K562 (cell line): ENCODE data around the gene ADCY4.

Source experiments
- BHLHE40 ChIP-seq: IDR thresholded peaks from 2 replicates; pipeline ENCODE4 v1.6.1; 2011; ENCODE audit warnings: low read length, improper control_type of control experiment
- CBX3 ChIP-seq, 2 experiments: IDR thresholded peaks; 1 replicate in 1 of 2; 2 replicates in 1 of 2; pipeline ENCODE4 v1.6.1; 2012; ENCODE audit warnings: inconsistent platforms in 2 of 2, low read length in 2 of 2, borderline replicate concordance in 1 of 2, control low read depth in 1 of 2
- CGGBP1 ChIP-seq: fragments of 250-450 bp; sonication (Bioruptor Pico); IDR thresholded peaks from 2 replicates; pipeline ENCODE4 v1.9.0; 2021; ENCODE audit warnings: mild to moderate bottlenecking
- ETV5 ChIP-seq: sonication (generic); formaldehyde crosslinking; IDR thresholded peaks from 2 replicates; pipeline ENCODE4 v1.4.0; 2020; ENCODE audit warnings: low read depth, mild to moderate bottlenecking, missing genetic modification reagents
- GABPA ChIP-seq: fragments of 200-800 bp; sonication (Bioruptor generic); conservative IDR thresholded peaks from 2 replicates; pipeline ENCODE4 v1.6.1; 2016; ENCODE audit warnings: low read depth, missing genetic modification characterization, missing compliant biosample characterization
- HDAC2 ChIP-seq: fragments of 450-650 bp; IDR thresholded peaks from 2 replicates; pipeline ENCODE4 v1.6.1; 2016; ENCODE audit warnings: mild to moderate bottlenecking
- HDAC8 ChIP-seq: fragments of 450-650 bp; IDR thresholded peaks from 2 replicates; pipeline ENCODE4 v1.6.1; 2016; ENCODE audit warnings: mild to moderate bottlenecking, missing genetic modification characterization, moderate library complexity, missing compliant biosample characterization
- JUNB ChIP-seq: fragments of 450-650 bp; formaldehyde crosslinking; conservative IDR thresholded peaks from 2 replicates; pipeline ENCODE4 v1.4.0; 2020; ENCODE audit warnings: mild to moderate bottlenecking
- KAT7 ChIP-seq: sonication (generic); formaldehyde crosslinking; IDR thresholded peaks from 2 replicates; pipeline ENCODE4 v1.8.0; 2022; ENCODE audit warnings: missing genetic modification reagents, mild to moderate bottlenecking, borderline replicate concordance
- MXI1 ChIP-seq: IDR thresholded peaks from 2 replicates; pipeline ENCODE4 v1.6.1; 2011; ENCODE audit warnings: low read depth, mild to moderate bottlenecking, improper control_type of control experiment, low read length
- NUFIP1 ChIP-seq: fragments of 450-650 bp; IDR thresholded peaks from 2 replicates; pipeline ENCODE4 v1.6.1; 2018; ENCODE audit not compliant: partially characterized antibody
- ZFP30 ChIP-seq: fragments of 250-450 bp; sonication (Bioruptor Pico); IDR thresholded peaks from 2 replicates; pipeline ENCODE4 v1.8.0; 2022; ENCODE audit warnings: moderate library complexity, mild to moderate bottlenecking, inconsistent platforms, borderline replicate concordance
- TF ChIP-seq, protein P1 (sequence below): fragments of 250-450 bp; sonication (Bioruptor Pico); IDR thresholded peaks from 2 replicates; pipeline ENCODE4 v1.8.0; 2022; ENCODE audit warnings: moderate library complexity, mild to moderate bottlenecking, inconsistent platforms
- TF ChIP-seq, protein P2 (sequence below), 3 experiments: IDR thresholded peaks in 2 of 3; conservative IDR thresholded peaks in 1 of 3; 2 replicates each; pipeline ENCODE4 v1.5.1; 2011 to 2012; ENCODE audit warnings: low read length in 3 of 3, mild to moderate bottlenecking in 3 of 3, control low read depth in 2 of 3, improper control_type of control experiment in 1 of 3, inconsistent platforms in 1 of 3, low read depth in 1 of 3, mixed read lengths in 1 of 3, moderate library complexity in 1 of 3; ENCODE audit not compliant: insufficient read depth in 2 of 3

DNA sequence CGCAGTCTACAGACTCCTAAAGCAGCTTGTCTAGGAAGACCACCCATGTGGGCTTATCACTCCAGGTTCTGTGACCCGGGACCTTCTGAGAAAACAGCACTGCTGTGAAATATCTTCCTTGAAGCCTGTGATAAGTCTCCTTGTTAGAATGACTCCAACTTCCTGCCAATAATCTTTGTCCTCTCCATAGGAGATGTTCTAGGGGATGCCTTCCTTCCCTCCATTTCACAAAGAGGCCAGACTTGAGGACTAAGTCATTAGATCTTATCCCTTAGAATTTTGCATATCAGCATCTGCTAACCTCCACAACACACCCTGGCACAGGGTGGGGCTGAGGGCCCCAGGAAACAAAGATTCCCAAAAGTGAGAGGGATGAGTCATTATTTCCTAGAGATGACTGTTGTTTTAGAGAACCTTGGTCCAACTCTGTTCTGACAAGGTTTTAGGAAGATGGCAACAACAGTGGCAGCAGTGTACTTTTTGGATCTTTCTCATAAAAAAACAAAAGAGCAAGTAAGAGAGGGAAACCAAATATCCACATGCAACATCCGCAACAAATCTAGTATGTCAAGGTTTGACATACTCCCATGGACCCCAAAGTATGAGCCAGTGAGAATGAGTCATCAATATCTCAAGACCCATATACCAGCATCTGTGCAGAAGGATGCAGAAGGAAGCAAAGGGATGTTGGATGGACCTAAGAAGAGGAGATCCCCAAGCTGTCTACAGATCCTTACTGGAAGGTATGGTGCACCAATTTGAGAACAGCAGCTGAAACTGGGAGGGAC lies 17.5 kb downstream of the ADCY4 start:
- no peak for TF ChIP-seq BHLHE40
- no peak for TF ChIP-seq GABPA (tag)
- TF ChIP-seq, protein P1, sequence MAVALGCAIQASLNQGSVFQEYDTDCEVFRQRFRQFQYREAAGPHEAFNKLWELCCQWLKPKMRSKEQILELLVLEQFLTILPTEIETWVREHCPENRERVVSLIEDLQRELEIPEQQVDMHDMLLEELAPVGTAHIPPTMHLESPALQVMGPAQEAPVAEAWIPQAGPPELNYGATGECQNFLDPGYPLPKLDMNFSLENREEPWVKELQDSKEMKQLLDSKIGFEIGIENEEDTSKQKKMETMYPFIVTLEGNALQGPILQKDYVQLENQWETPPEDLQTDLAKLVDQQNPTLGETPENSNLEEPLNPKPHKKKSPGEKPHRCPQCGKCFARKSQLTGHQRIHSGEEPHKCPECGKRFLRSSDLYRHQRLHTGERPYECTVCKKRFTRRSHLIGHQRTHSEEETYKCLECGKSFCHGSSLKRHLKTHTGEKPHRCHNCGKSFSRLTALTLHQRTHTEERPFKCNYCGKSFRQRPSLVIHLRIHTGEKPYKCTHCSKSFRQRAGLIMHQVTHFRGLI (CRISPR knock-in tag) = no peak
- TF ChIP-seq CBX3 (IDR thresholded peaks at IDR 0.05; ENCODE audit: borderline replicate concordance in 1 of 2, low read length in 2 of 2) = no peak
- TF ChIP-seq CGGBP1 (CRISPR knock-in tag) = no peak
- no peak for TF ChIP-seq JUNB (CRISPR knock-in tag)
- no peak for TF ChIP-seq HDAC2
- TF ChIP-seq ZFP30 = no peak
- TF ChIP-seq NUFIP1 = no peak
- no peak for TF ChIP-seq KAT7 (CRISPR knock-in tag)
- no peak for TF ChIP-seq ETV5 (CRISPR knock-in tag)
- TF ChIP-seq HDAC8 (tag) = no peak
- no peak for TF ChIP-seq MXI1
- TF ChIP-seq, protein P2, sequence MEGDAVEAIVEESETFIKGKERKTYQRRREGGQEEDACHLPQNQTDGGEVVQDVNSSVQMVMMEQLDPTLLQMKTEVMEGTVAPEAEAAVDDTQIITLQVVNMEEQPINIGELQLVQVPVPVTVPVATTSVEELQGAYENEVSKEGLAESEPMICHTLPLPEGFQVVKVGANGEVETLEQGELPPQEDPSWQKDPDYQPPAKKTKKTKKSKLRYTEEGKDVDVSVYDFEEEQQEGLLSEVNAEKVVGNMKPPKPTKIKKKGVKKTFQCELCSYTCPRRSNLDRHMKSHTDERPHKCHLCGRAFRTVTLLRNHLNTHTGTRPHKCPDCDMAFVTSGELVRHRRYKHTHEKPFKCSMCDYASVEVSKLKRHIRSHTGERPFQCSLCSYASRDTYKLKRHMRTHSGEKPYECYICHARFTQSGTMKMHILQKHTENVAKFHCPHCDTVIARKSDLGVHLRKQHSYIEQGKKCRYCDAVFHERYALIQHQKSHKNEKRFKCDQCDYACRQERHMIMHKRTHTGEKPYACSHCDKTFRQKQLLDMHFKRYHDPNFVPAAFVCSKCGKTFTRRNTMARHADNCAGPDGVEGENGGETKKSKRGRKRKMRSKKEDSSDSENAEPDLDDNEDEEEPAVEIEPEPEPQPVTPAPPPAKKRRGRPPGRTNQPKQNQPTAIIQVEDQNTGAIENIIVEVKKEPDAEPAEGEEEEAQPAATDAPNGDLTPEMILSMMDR (IDR thresholded peaks at IDR 0.05 in 2 of 3, conservative IDR thresholded peaks at IDR 0.05 in 1 of 3; ENCODE audit: insufficient read depth in 2 of 3, low read depth in 1 of 3, low read length in 3 of 3) = no peak
